PC-3 (cell line): ENCODE measurements around the gene ORMDL2. TPM values are rescaled to one million over a fixed set of nuclear protein-coding genes. Genes with fewer than 3 reads are reported as not detected.

Experiments
- ATAC-seq: fragments of 200-7000 bp; cut with Tn5 transposase; 2 replicates; pipeline ENCODE4 v1.9.1; 2020; ENCODE audit warnings: mild to moderate bottlenecking, moderate library complexity
- BruUV-seq: library from RNA; stranded (reverse); fragments of 400-500 nt; replicated peaks from 2 replicates; lab custom pipeline; 2021; lab: Mats Ljungman, UMichigan
- CTCF ChIA-PET: fragments of 300-600 bp; sonication (Branson Sonifier 250); formaldehyde crosslinking; loops from one replicate; lab custom pipeline; 2022; ENCODE audit warnings: antibody characterized with exemption; lab: Charles Lee
- POLR2A ChIA-PET: fragments of 300-600 bp; sonication (Branson Sonifier 250); formaldehyde crosslinking; loops from one replicate; lab custom pipeline; 2022; ENCODE audit warnings: antibody characterized with exemption; ENCODE audit not compliant: unreplicated experiment; lab: Charles Lee
- DNase-seq: peaks from one replicate; pipeline ENCODE4 v3.0.0-alpha.2; 2015
- H2AFZ ChIP-seq: fragments of 300-600 bp; sonication (generic); 2 replicates; pipeline ENCODE4 v1.6.0; 2016; ENCODE audit warnings: antibody characterized with exemption, low read length
- H3F3A ChIP-seq: fragments of 300-600 bp; sonication (generic); one replicate; pipeline ENCODE4 v1.6.0; 2017; ENCODE audit warnings: antibody characterized with exemption, low read length, control low read depth, mild to moderate bottlenecking; ENCODE audit not compliant: unreplicated experiment
- H3K27ac ChIP-seq: fragments of 300-600 bp; sonication (generic); 2 replicates; pipeline ENCODE4 v1.5.1; 2016; ENCODE audit warnings: mild to moderate bottlenecking, low read length
- H3K27me3 ChIP-seq: fragments of 300-600 bp; sonication (generic); 2 replicates; pipeline ENCODE4 v1.6.1; 2016; ENCODE audit warnings: low read length, mixed read lengths
- H3K36me3 ChIP-seq: fragments of 300-600 bp; sonication (generic); 2 replicates; pipeline ENCODE4 v1.6.1; 2016; ENCODE audit warnings: low read depth, mixed run types, low read length, mixed read lengths
- H3K4me1 ChIP-seq: fragments of 300-600 bp; sonication (generic); 2 replicates; pipeline ENCODE4 v1.5.1; 2016; ENCODE audit warnings: low read length; ENCODE audit not compliant: insufficient read depth
- H3K4me2 ChIP-seq: fragments of 300-600 bp; sonication (generic); 2 replicates; pipeline ENCODE4 v1.6.0; 2016; ENCODE audit warnings: low read length
- H3K4me3 ChIP-seq: fragments of 300-600 bp; sonication (generic); 2 replicates; pipeline ENCODE4 v1.5.1; 2016; ENCODE audit warnings: mild to moderate bottlenecking, low read length, mixed read lengths
- H3K79me2 ChIP-seq: fragments of 300-600 bp; sonication (generic); 2 replicates; pipeline ENCODE4 v1.6.1; 2017; ENCODE audit warnings: low read length, mixed read lengths
- H3K9ac ChIP-seq: fragments of 300-600 bp; sonication (generic); 2 replicates; pipeline ENCODE4 v1.6.0; 2016; ENCODE audit warnings: mild to moderate bottlenecking, low read length
- H3K9me2 ChIP-seq: fragments of 300-600 bp; sonication (generic); replicated peaks from 2 replicates; pipeline ENCODE4 v1.6.1; 2016; ENCODE audit warnings: mixed run types, low read length, mixed read lengths
- H3K9me3 ChIP-seq: fragments of 300-600 bp; sonication (generic); 2 replicates; pipeline ENCODE4 v1.6.1; 2016; ENCODE audit warnings: low read length, mixed read lengths
- H4K20me1 ChIP-seq: fragments of 300-600 bp; sonication (generic); 2 replicates; pipeline ENCODE4 v1.6.1; 2016; ENCODE audit warnings: low read length, mixed read lengths
- CTCF ChIP-seq: fragments of 300-600 bp; sonication (generic); conservative IDR thresholded peaks from 2 replicates; pipeline ENCODE4 v1.5.1; 2017; ENCODE audit warnings: antibody characterized with exemption, low read depth, mild to moderate bottlenecking, low read length
- EZH2 ChIP-seq: fragments of 300-600 bp; sonication (generic); IDR thresholded peaks from one replicate; pipeline ENCODE4 v1.6.1; 2017; ENCODE audit warnings: antibody characterized with exemption, mild to moderate bottlenecking, low read length; ENCODE audit not compliant: unreplicated experiment
- EZH2phosphoT487 ChIP-seq: fragments of 300-600 bp; sonication (generic); IDR thresholded peaks from 2 replicates; pipeline ENCODE4 v1.6.1; 2018; ENCODE audit warnings: mild to moderate bottlenecking, antibody characterized with exemption, low read length, borderline replicate concordance
- intact Hi-C: fragments of 100-400 bp; cut with micrococcal nuclease; formaldehyde crosslinking; loops from 2 replicates; pipeline ENCODE4 v1.9.0; 2023
- total RNA-seq: library from RNA; depleted of rRNA; stranded (reverse); fragments of >200 nt; gene quantifications from 2 replicates; pipeline ENCODE4 v1.2.3, GENCODE V29; 2014

Gene ORMDL2
- total RNA-seq, 1 experiment from 2014 or later = 19.2 TPM

DNA sequence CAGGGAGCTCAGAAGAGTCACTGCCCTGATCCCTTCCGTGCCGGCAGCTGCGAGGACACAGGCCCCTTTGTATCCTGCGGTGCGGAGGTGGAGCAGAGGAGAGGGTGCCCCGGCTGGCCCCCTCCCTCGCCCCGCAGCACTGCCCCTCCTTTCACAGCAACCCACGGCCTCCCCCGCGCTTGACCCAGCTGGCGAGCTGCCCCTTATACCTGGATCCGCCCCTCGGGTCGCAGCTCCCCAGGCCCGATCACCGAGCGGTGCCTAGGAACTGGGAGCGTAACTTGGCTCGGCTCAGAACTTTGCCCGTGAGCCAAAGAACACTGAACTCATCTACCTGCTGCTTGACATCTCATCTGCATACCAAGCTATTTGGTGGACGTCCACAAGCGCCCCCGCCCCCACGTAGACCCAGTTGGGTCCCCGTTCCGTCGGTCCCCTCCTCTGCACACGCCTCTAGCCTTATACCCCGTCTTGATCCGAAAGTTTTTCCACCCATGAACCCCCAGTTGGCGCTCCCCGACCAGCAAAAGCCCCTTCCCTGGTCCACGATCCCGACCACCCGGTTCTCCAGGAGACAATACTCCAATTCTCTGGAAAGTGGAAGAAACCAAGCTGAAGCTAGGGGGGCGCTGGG is 12.2 kb downstream of the ORMDL2 start:
- Histone ChIP-seq H3K9me3 (no peaks in the 10 kb centered on the region), H3K4me2 (peak overlapping the region; percentile 95), H3K36me3 (no peaks in the 10 kb centered on the region), H3K9ac (peak overlapping the region; percentile 85), H2AFZ (peak overlapping the region; percentile 71), H3K4me1 (peaks cover 24% of the 10 kb centered on the region), H3K27ac (peak overlapping the region; percentile 66), H3F3A (no peaks in the 10 kb centered on the region), H3K9me2 (no peaks in the 10 kb centered on the region), H3K4me3 (peak overlapping the region; percentile 83), H3K27me3 (no peaks in the 10 kb centered on the region), H4K20me1 (no peaks in the 10 kb centered on the region), H3K79me2 (peaks cover 45% of the 10 kb centered on the region)
- DNase-seq (peak; percentile 24), ATAC-seq (peak; percentile 42)
- CTCF ChIA-PET = interaction anchor here (0.5 to 1.8 kb wide), 3 partner anchors 80 to 250 kb away, joined by 3 to 10 read pairs (median 3); no protein-coding TSS in a partner anchor
- intact Hi-C loops = loop anchor here (1.0 kb wide), 1 partner anchor 13 kb away; the partner anchor contains the start of gene SARNP
- POLR2A ChIA-PET = interaction anchor here (0.6 to 1.7 kb wide), 4 partner anchors 13 to 530 kb away, joined by 3 to 32 read pairs (median 8); partner anchors contain the start of genes ORMDL2, RAB5B, SARNP and STAT2
- no peak for TF ChIP-seq CTCF
- no peak for TF ChIP-seq EZH2phosphoT487
- TF ChIP-seq EZH2 = no peak
- TSS peak; percentile 70 for BruUV-seq

GRCh38 chr12:55830601-55831446 is 13.0 kb downstream of the ORMDL2 start:
- Histone ChIP-seq H3K4me1 (peaks cover 22% of the 10 kb centered on the region), H3K79me2 (peaks cover 43% of the 10 kb centered on the region), H3K27me3 (no peaks in the 10 kb centered on the region), H3K9me2 (no peaks in the 10 kb centered on the region), H2AFZ (peak overlapping the region; percentile 71), H3F3A (no peaks in the 10 kb centered on the region), H3K9ac (peak overlapping the region; percentile 85), H3K36me3 (no peaks in the 10 kb centered on the region), H3K27ac (peak overlapping the region; percentile 66), H3K4me3 (peak overlapping the region; percentile 83), H3K9me3 (no peaks in the 10 kb centered on the region), H4K20me1 (no peaks in the 10 kb centered on the region), H3K4me2 (peak overlapping the region; percentile 95)
- no peak for DNase-seq
- TF ChIP-seq CTCF (no peak), EZH2 (no peak), EZH2phosphoT487 (no peak)
- ChIA-PET CTCF (interaction anchor here (1.8 kb wide), 1 partner anchor 99 kb away, joined by 10 read pairs; no protein-coding TSS in a partner anchor), POLR2A (no interaction called here)
- BruUV-seq = no TSS peak
- intact Hi-C loops = no loop called here
- ATAC-seq = peak; percentile 6; the same call in 1 of the 2 replicates
